H9 (cell line): ENCODE results near the gene PHF10. TPM values are rescaled to one million over a fixed set of nuclear protein-coding genes. Genes with fewer than 3 reads are reported as not detected.

Experiments
- DNase-seq: peaks from one replicate; pipeline ENCODE4 v3.0.0-alpha.2; 2017
- H2AFZ ChIP-seq: one replicate; pipeline ENCODE4 v1.6.1; 2013; ENCODE audit warnings: mild to moderate bottlenecking, low read length, control low read depth, moderate library complexity
- H2AK5ac ChIP-seq: 2 replicates; pipeline ENCODE4 v1.6.1; 2013; ENCODE audit warnings: low read length, control low read depth, mixed read lengths; ENCODE audit not compliant: insufficient read length
- H2BK120ac ChIP-seq: one replicate; pipeline ENCODE4 v1.6.1; 2013; ENCODE audit warnings: low read depth, mild to moderate bottlenecking, low read length, control low read depth, inconsistent platforms; ENCODE audit not compliant: poor library complexity, severe bottlenecking
- H2BK12ac ChIP-seq: 2 replicates; pipeline ENCODE4 v1.6.1; 2013; ENCODE audit warnings: low read length, control low read depth, mixed read lengths, low read depth; ENCODE audit not compliant: insufficient read length
- H2BK15ac ChIP-seq: 2 replicates; pipeline ENCODE4 v1.6.1; 2013; ENCODE audit warnings: low read depth, low read length, control low read depth
- H2BK20ac ChIP-seq: one replicate; pipeline ENCODE4 v1.6.1; 2013; ENCODE audit warnings: low read depth, mild to moderate bottlenecking, low read length, control low read depth, inconsistent platforms; ENCODE audit not compliant: poor library complexity, severe bottlenecking
- H2BK5ac ChIP-seq: 2 replicates; pipeline ENCODE4 v1.6.1; 2013; ENCODE audit warnings: low read length, control low read depth, mixed read lengths; ENCODE audit not compliant: insufficient read length
- H3K14ac ChIP-seq: 2 replicates; pipeline ENCODE4 v1.6.1; 2013; ENCODE audit warnings: low read length, control low read depth; ENCODE audit not compliant: insufficient read depth
- H3K18ac ChIP-seq: 2 replicates; pipeline ENCODE4 v1.6.1; 2013; ENCODE audit warnings: low read depth, mild to moderate bottlenecking, mixed read lengths, low read length, control low read depth; ENCODE audit not compliant: insufficient read length
- H3K23ac ChIP-seq: 2 replicates; pipeline ENCODE4 v1.6.1; 2013; ENCODE audit warnings: low read length, control low read depth, mixed read lengths, low read depth; ENCODE audit not compliant: insufficient read length
- H3K23me2 ChIP-seq: 2 replicates; pipeline ENCODE4 v1.6.1; 2013; ENCODE audit warnings: low read depth, mild to moderate bottlenecking, mixed read lengths, low read length, control low read depth; ENCODE audit not compliant: insufficient read length, poor library complexity, severe bottlenecking
- H3K27ac ChIP-seq: 2 replicates; pipeline ENCODE4 v1.5.1; 2013; ENCODE audit warnings: low read length, control low read depth, mixed read lengths, low read depth; ENCODE audit not compliant: insufficient read length
- H3K27me3 ChIP-seq: 2 replicates; pipeline ENCODE4 v1.6.1; 2013; ENCODE audit warnings: low read length, control low read depth, inconsistent platforms; ENCODE audit not compliant: insufficient read depth
- H3K4ac ChIP-seq: 2 replicates; pipeline ENCODE4 v1.6.1; 2013; ENCODE audit warnings: low read depth, mild to moderate bottlenecking, control low read depth, inconsistent platforms, low read length, moderate library complexity
- H3K4me1 ChIP-seq: 2 replicates; pipeline ENCODE4 v1.6.1; 2013; ENCODE audit warnings: low read length, control low read depth, inconsistent platforms; ENCODE audit not compliant: insufficient read depth
- H3K4me2 ChIP-seq: 2 replicates; pipeline ENCODE4 v1.6.1; 2013; ENCODE audit warnings: low read length, control low read depth, mixed read lengths; ENCODE audit not compliant: insufficient read length, insufficient read depth
- H3K56ac ChIP-seq: 2 replicates; pipeline ENCODE4 v1.6.1; 2013; ENCODE audit warnings: low read depth, mild to moderate bottlenecking, mixed read lengths, low read length, control low read depth; ENCODE audit not compliant: insufficient read length
- H3K79me1 ChIP-seq: 2 replicates; pipeline ENCODE4 v1.6.1; 2013; ENCODE audit warnings: low read depth, mild to moderate bottlenecking, moderate library complexity, low read length, control low read depth, inconsistent platforms; ENCODE audit not compliant: insufficient read depth, poor library complexity, severe bottlenecking
- H3K79me2 ChIP-seq: 2 replicates; pipeline ENCODE4 v1.6.1; 2013; ENCODE audit warnings: low read length, control low read depth, inconsistent platforms; ENCODE audit not compliant: insufficient read depth
- H3K9ac ChIP-seq: 2 replicates; pipeline ENCODE4 v1.6.1; 2013; ENCODE audit warnings: low read length, control low read depth, mixed read lengths; ENCODE audit not compliant: insufficient read length; ENCODE audit errors: extremely low read depth
- H3K9me3 ChIP-seq: one replicate; pipeline ENCODE4 v1.6.1; 2013; ENCODE audit warnings: low read depth, low read length, inconsistent platforms; ENCODE audit not compliant: control insufficient read depth
- H3T11ph ChIP-seq: one replicate; pipeline ENCODE4 v1.6.1; 2013; ENCODE audit warnings: mild to moderate bottlenecking, low read length, control low read depth, inconsistent platforms
- H4K20me1 ChIP-seq: one replicate; pipeline ENCODE4 v1.6.1; 2013; ENCODE audit not compliant: control insufficient read depth, insufficient read length, insufficient read depth
- H4K5ac ChIP-seq: 2 replicates; pipeline ENCODE4 v1.6.1; 2013; ENCODE audit warnings: low read depth, mild to moderate bottlenecking, mixed read lengths, low read length, control low read depth; ENCODE audit not compliant: insufficient read length
- H4K8ac ChIP-seq: replicated peaks from 2 replicates; pipeline ENCODE4 v1.6.1; 2013; ENCODE audit warnings: low read length, control low read depth, mixed read lengths, low read depth; ENCODE audit not compliant: insufficient read length
- H4K91ac ChIP-seq: 2 replicates; pipeline ENCODE4 v1.6.1; 2013; ENCODE audit warnings: low read depth, mild to moderate bottlenecking, moderate library complexity, mixed read lengths, low read length, control low read depth; ENCODE audit not compliant: insufficient read length
- H3K27ac Mint-ChIP-seq, 3 experiments: 2 replicates in 2 of 3; 3 replicates in 1 of 3; pipeline ENCODE4 v1.8.0; 2020 to 2021; ENCODE audit warnings: mixed read lengths in 3 of 3, mild to moderate bottlenecking in 1 of 3, moderate library complexity in 1 of 3
- H3K27me3 Mint-ChIP-seq: 2 replicates; pipeline ENCODE4 v1.8.0; 2021; ENCODE audit warnings: low read depth, mild to moderate bottlenecking, moderate library complexity, mixed read lengths
- H3K36me3 Mint-ChIP-seq, 3 experiments: 2 replicates in 2 of 3; 3 replicates in 1 of 3; pipeline ENCODE4 v1.8.0; 2020 to 2021; ENCODE audit warnings: low read depth in 3 of 3, mixed read lengths in 3 of 3; ENCODE audit not compliant: insufficient read depth in 1 of 3
- H3K4me1 Mint-ChIP-seq, 2 experiments: 2 replicates each; pipeline ENCODE4 v1.8.0; 2020; ENCODE audit warnings: mixed read lengths in 2 of 2
- H3K4me3 Mint-ChIP-seq, 2 experiments: 2 replicates in 1 of 2; 3 replicates in 1 of 2; pipeline ENCODE4 v1.8.0; 2020 to 2021; ENCODE audit warnings: mild to moderate bottlenecking in 2 of 2, mixed read lengths in 2 of 2, moderate library complexity in 1 of 2
- H3K9me3 Mint-ChIP-seq, 2 experiments: 2 replicates in 1 of 2; 3 replicates in 1 of 2; pipeline ENCODE4 v1.8.0; 2020; ENCODE audit warnings: mild to moderate bottlenecking in 2 of 2, mixed read lengths in 2 of 2, moderate library complexity in 1 of 2
- CTCF ChIP-seq: fragments of 200-600 bp; sonication (generic); conservative IDR thresholded peaks from 3 replicates; pipeline ENCODE4 v1.8.0; 2021; ENCODE audit warnings: antibody characterized with exemption, mild to moderate bottlenecking
- total RNA-seq: library from RNA; stranded (reverse); gene quantifications from 2 replicates; pipeline ENCODE4 v1.2.1, GENCODE V29; 2021

Gene PHF10
- total RNA-seq, 1 experiment from 2014 or later = 59.0 TPM

- H3K9ac ChIP-seq = no peak overlapping the region
- H3K27ac ChIP-seq = no peak overlapping the region
- H3T11ph ChIP-seq = no peak overlapping the region
- no peaks in the 10 kb centered on the region for H3K27me3 ChIP-seq
- no peaks in the 10 kb centered on the region for H3K23me2 ChIP-seq
- H2BK120ac ChIP-seq = no peak overlapping the region
- no peak overlapping the region for H4K91ac ChIP-seq
- Mint-ChIP-seq H3K4me3 (no peak overlapping the region), H3K27ac (no peak overlapping the region), H3K4me1 (peaks cover 3 to 5% of the 10 kb centered on the region in 2 experiments; a peak in 1 of 4 replicates), H3K9me3 (peaks cover 0 to 4% of the 10 kb centered on the region in 2 experiments; a peak in 1 of 5 replicates), H3K36me3 (no peaks in the 10 kb centered on the region), H3K27me3 (peaks cover 6% of the 10 kb centered on the region)
- H3K4me2 ChIP-seq = no peak overlapping the region
- H3K79me2 ChIP-seq = no peaks in the 10 kb centered on the region
- H4K20me1 ChIP-seq = no peaks in the 10 kb centered on the region
- H2AK5ac ChIP-seq = no peak overlapping the region
- no peak overlapping the region for H2BK15ac ChIP-seq
- no peak overlapping the region for H3K23ac ChIP-seq
- H2AFZ ChIP-seq = no peak overlapping the region
- H2BK20ac ChIP-seq = no peak overlapping the region
- no peaks in the 10 kb centered on the region for H3K9me3 ChIP-seq
- H4K5ac ChIP-seq = no peak overlapping the region
- H3K79me1 ChIP-seq = no peaks in the 10 kb centered on the region
- no peak overlapping the region for H4K8ac ChIP-seq
- H3K18ac ChIP-seq = no peak overlapping the region
- no peak overlapping the region for H2BK12ac ChIP-seq
- no peak overlapping the region for H3K4ac ChIP-seq
- no peaks in the 10 kb centered on the region for H3K4me1 ChIP-seq
- no peak overlapping the region for H3K14ac ChIP-seq
- no peak for DNase-seq
- no peak for TF ChIP-seq CTCF
- H3K56ac ChIP-seq = no peak overlapping the region
- no peak overlapping the region for H2BK5ac ChIP-seq
These were observed 17.0 kb upstream of the PHF10 start for GRCh38 chr6:169741344-169741743.
